Measurements from ENCODE around the gene NPAT. TPM values are rescaled to one million over a fixed set of nuclear protein-coding genes. Genes with fewer than 3 reads are reported as not detected.

Gene NPAT
- total and polyA plus RNA-seq, 9 of the 15 experiments (the other 6 are each of a cell fraction or from before 2014, with no cell fraction given): 8.8 to 30.0 (median 22.1) TPM

- TF ChIP-seq CAMTA2 (CRISPR knock-in tag; conservative IDR thresholded peaks at IDR 0.05): no peak
- no peak for TF ChIP-seq ZNF280B (CRISPR knock-in tag; IDR thresholded peaks at IDR 0.05)
- peak; percentile 47; the same call in 1 of the 2 replicates for TF ChIP-seq RBFOX2 (IDR thresholded peaks at IDR 0.05; ENCODE audit: low read depth, low read length)
- TF ChIP-seq FOXA3 (CRISPR knock-in tag; conservative IDR thresholded peaks at IDR 0.05 in 1 of 2, IDR thresholded peaks at IDR 0.05 in 1 of 2): no peak
- no peak for TF ChIP-seq ZNF695 (CRISPR knock-in tag; IDR thresholded peaks at IDR 0.05)
- TF ChIP-seq ZNF830 (CRISPR knock-in tag; IDR thresholded peaks at IDR 0.05): no peak
- no peak for TF ChIP-seq HLTF (IDR thresholded peaks at IDR 0.05)
- TF ChIP-seq CBX5 (IDR thresholded peaks at IDR 0.05; ENCODE audit: borderline replicate concordance, low read depth): 0 out of 2 replicates have a peak, but pooled peaks have one; percentile 69
- no peak for TF ChIP-seq OTX1 (CRISPR knock-in tag; IDR thresholded peaks at IDR 0.05)
- TF ChIP-seq KAT8 (IDR thresholded peaks at IDR 0.05; ENCODE audit: low read depth): no peak
- TF ChIP-seq HDAC3 (IDR thresholded peaks at IDR 0.05; ENCODE audit: borderline replicate concordance, partially characterized antibody): no peak
- no peak for TF ChIP-seq ARID2 (IDR thresholded peaks at IDR 0.05)
- TF ChIP-seq THRAP3 (IDR thresholded peaks at IDR 0.05; ENCODE audit: borderline replicate concordance): no peak
These were observed 15.3 kb downstream of the NPAT start (continued) for GRCh38 chr11:108206969-108207682.

Data from K562 (cell line).